Stomach smooth muscle (tissue), 2 donors: ENCODE results near the gene ATXN1.

Experiments
- H3K27ac ChIP-seq: one replicate; pipeline ENCODE4 v1.7.0; 2013; ENCODE audit warnings: mild to moderate bottlenecking, low read length, inconsistent platforms
- H3K27me3 ChIP-seq, 2 donors: one replicate each; pipeline ENCODE4 v1.7.0; 2013; ENCODE audit warnings: low read length in 2 of 2; ENCODE audit not compliant: insufficient read depth in 2 of 2, control insufficient read depth in 1 of 2
- H3K36me3 ChIP-seq, 2 donors: one replicate each; pipeline ENCODE4 v1.7.0; 2013; ENCODE audit warnings: low read length in 2 of 2; ENCODE audit not compliant: control insufficient read depth in 2 of 2, insufficient read depth in 2 of 2
- H3K4me1 ChIP-seq: one replicate; pipeline ENCODE4 v1.7.0; 2013; ENCODE audit warnings: low read length; ENCODE audit not compliant: control insufficient read depth, insufficient read depth
- H3K4me3 ChIP-seq, 2 donors: one replicate each; pipeline ENCODE4 v1.7.0; 2013; ENCODE audit warnings: low read length in 2 of 2
- H3K9ac ChIP-seq, 2 donors: one replicate each; pipeline ENCODE4 v1.7.0; 2013; ENCODE audit warnings: low read length in 2 of 2, mild to moderate bottlenecking in 1 of 2
- H3K9me3 ChIP-seq, 2 donors: one replicate each; pipeline ENCODE4 v1.7.0; 2013; ENCODE audit warnings: low read length in 2 of 2; ENCODE audit not compliant: control insufficient read depth in 2 of 2
- donor health status: healthy.
- donor health status: Pancreatic carcinoma.

Gene ATXN1

GRCh38 chr6:16354692-16355091 lies 406.6 kb downstream of the ATXN1 start:
- Histone ChIP-seq H3K4me3 (no peak overlapping the region), H3K4me1 (peaks cover 3% of the 10 kb centered on the region)

GRCh38 chr6:16352821-16353438 lies 408.3 kb downstream of the ATXN1 start:
- peaks cover 3% of the 10 kb centered on the region for H3K4me1 ChIP-seq
- no peak overlapping the region for H3K9ac ChIP-seq
- H3K36me3 ChIP-seq, result no peaks in the 10 kb centered on the region
- H3K27me3 ChIP-seq, result no peaks in the 10 kb centered on the region
- H3K9me3 ChIP-seq, result no peaks in the 10 kb centered on the region
- H3K4me3 ChIP-seq, result no peak overlapping the region
- no peak overlapping the region for H3K27ac ChIP-seq

More at GRCh38 chr6:16354692-16355091, 406.6 kb downstream of the ATXN1 start:
- Histone ChIP-seq H3K9me3 (no peaks in the 10 kb centered on the region), H3K36me3 (no peaks in the 10 kb centered on the region), H3K27me3 (no peaks in the 10 kb centered on the region), H3K9ac (no peak overlapping the region), H3K27ac (no peak overlapping the region)

- Histone ChIP-seq H3K27me3 (no peaks in the 10 kb centered on the region), H3K4me1 (peaks cover 3% of the 10 kb centered on the region), H3K36me3 (no peaks in the 10 kb centered on the region), H3K4me3 (no peak overlapping the region), H3K9ac (no peak overlapping the region), H3K9me3 (no peaks in the 10 kb centered on the region), H3K27ac (peak overlapping the region; percentile 31)
Observed at GRCh38 chr6:16352258-16352635, 409.0 kb downstream of the ATXN1 start.

- Histone ChIP-seq H3K27me3 (no peaks in the 10 kb centered on the region), H3K4me1 (peaks cover 7% of the 10 kb centered on the region), H3K4me3 (no peak overlapping the region), H3K27ac (no peak overlapping the region), H3K9me3 (no peaks in the 10 kb centered on the region), H3K36me3 (no peaks in the 10 kb centered on the region), H3K9ac (no peak overlapping the region)
Observed at GRCh38 chr6:16349544-16349943, 411.7 kb downstream of the ATXN1 start.

- H3K9ac ChIP-seq, result no peak overlapping the region
- H3K27ac ChIP-seq, result no peak overlapping the region
- H3K4me1 ChIP-seq, result peaks cover 10% of the 10 kb centered on the region
- H3K4me3 ChIP-seq, result no peak overlapping the region
- H3K36me3 ChIP-seq, result no peaks in the 10 kb centered on the region
- H3K27me3 ChIP-seq, result no peaks in the 10 kb centered on the region
- H3K9me3 ChIP-seq, result no peaks in the 10 kb centered on the region
Observed at GRCh38 chr6:16346831-16347230, 414.4 kb downstream of the ATXN1 start.

- H3K27ac ChIP-seq, result no peak overlapping the region
Observed at GRCh38 chr6:16345449-16346330, 415.6 kb downstream of the ATXN1 start.

GRCh38 chr6:16344756-16345155 lies 416.5 kb downstream of the ATXN1 start:
- H3K36me3 ChIP-seq, result no peaks in the 10 kb centered on the region
- H3K4me3 ChIP-seq, result no peak overlapping the region
- H3K27ac ChIP-seq, result no peak overlapping the region
- no peaks in the 10 kb centered on the region for H3K27me3 ChIP-seq
- no peaks in the 10 kb centered on the region for H3K9me3 ChIP-seq
- H3K4me1 ChIP-seq, result peaks cover 10% of the 10 kb centered on the region
- H3K9ac ChIP-seq, result no peak overlapping the region

More at GRCh38 chr6:16345449-16346330, 415.6 kb downstream of the ATXN1 start:
- Histone ChIP-seq H3K36me3 (no peaks in the 10 kb centered on the region), H3K4me1 (peaks cover 10% of the 10 kb centered on the region), H3K27me3 (no peaks in the 10 kb centered on the region), H3K9ac (no peak overlapping the region), H3K4me3 (no peak overlapping the region), H3K9me3 (no peaks in the 10 kb centered on the region)

GRCh38 chr6:16343593-16343992 lies 417.7 kb downstream of the ATXN1 start:
- H3K27ac ChIP-seq, result no peak overlapping the region
- H3K27me3 ChIP-seq, result no peaks in the 10 kb centered on the region
- H3K4me3 ChIP-seq, result no peak overlapping the region
- peaks cover 19% of the 10 kb centered on the region for H3K4me1 ChIP-seq
- H3K36me3 ChIP-seq, result no peaks in the 10 kb centered on the region
- H3K9ac ChIP-seq, result no peak overlapping the region
- H3K9me3 ChIP-seq, result no peaks in the 10 kb centered on the region

GRCh38 chr6:16339265-16339587 lies 422.0 kb downstream of the ATXN1 start:
- peak overlapping the region; percentile 41 for H3K27ac ChIP-seq
- H3K27me3 ChIP-seq, result no peaks in the 10 kb centered on the region
- H3K4me3 ChIP-seq, result peak overlapping the region in 1 of 2 donors; percentile 29
- H3K4me1 ChIP-seq, result peaks cover 45% of the 10 kb centered on the region
- H3K9ac ChIP-seq, result no peak overlapping the region
- no peaks in the 10 kb centered on the region for H3K9me3 ChIP-seq
- no peaks in the 10 kb centered on the region for H3K36me3 ChIP-seq

- peaks cover 45% of the 10 kb centered on the region for H3K4me1 ChIP-seq
- no peaks in the 10 kb centered on the region for H3K27me3 ChIP-seq
- H3K9ac ChIP-seq, result no peak overlapping the region
Observed at GRCh38 chr6:16338577-16339264, 422.5 kb downstream of the ATXN1 start.

More at GRCh38 chr6:16338577-16339264, 422.5 kb downstream of the ATXN1 start:
- Histone ChIP-seq H3K36me3 (no peaks in the 10 kb centered on the region), H3K9me3 (no peaks in the 10 kb centered on the region), H3K27ac (peak overlapping the region; percentile 41), H3K4me3 (peak overlapping the region in 1 of 2 donors; percentile 29)
